Activated CD8-positive, alpha-beta memory T cell treated with anti-CD3 and anti-CD28 coated beads for 1 hour (primary cell): ENCODE results near the gene OR52M1.

Experiments used
- DNase-seq, 2 donors: peaks; one replicate each; pipeline ENCODE4 v3.0.0-alpha.2; 2020; ENCODE audit warnings: low read depth in 1 of 2; ENCODE audit errors: extremely low read depth in 1 of 2

Gene OR52M1

DNA sequence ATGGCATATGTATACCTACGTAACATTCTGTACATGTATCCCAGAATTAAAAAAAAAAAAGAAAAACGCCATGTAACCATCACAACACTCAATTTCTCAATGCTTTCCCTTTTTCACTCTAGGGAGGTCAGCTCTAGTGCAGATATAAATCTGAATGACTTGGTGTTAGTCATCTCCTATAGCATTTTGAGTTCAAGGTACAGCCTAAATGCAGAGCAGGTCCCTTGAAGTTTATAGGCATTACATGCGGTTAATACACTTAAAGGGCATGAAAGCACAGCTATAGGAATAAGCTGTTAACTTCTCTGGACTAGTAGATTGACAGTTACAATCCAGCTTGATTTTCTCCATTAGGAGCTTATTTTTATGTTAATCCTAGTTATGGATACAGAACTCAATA lies 20.4 kb downstream of the OR52M1 start:
- no peak for DNase-seq

DNA sequence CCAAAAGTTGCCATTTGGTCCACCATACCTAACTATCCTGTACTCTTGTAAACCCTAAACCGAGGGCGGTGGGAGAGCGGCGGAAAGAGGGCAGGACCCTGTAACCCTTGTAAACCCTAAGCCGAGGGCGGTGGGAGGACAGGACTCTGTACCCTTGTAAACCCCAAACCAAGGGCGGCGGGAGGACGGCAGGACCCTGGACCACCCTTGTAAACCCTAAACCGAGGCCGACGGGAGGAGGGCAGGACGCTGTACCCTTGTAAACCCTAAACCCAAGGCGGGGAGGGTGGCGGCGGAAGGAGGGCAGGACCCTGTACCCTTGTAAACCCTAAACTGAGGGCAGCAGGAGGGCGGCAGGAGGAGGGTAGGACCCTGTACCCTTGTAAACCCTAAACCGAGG lies 24.1 kb downstream of the OR52M1 start:
- no peak for DNase-seq

DNA sequence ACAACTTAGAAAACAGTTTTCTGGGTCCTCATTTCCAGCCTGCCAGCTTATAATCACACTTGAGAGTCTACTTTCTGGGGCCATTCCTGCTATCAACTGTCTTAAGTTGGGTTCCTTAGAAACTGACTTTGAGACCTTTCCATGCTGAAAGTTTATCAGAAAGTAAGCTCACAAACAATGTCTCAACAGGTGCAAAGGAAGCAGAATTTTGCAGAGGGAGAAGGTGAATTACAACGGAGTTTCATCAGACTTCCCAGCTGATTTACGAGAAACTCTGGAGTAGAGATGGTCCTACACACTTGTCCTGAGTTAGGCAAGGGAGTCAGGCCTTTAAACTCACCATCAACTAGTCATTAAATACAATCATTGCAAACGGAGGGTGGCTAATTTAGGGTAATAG lies 31.9 kb downstream of the OR52M1 start:
- DNase-seq = no peak

DNA sequence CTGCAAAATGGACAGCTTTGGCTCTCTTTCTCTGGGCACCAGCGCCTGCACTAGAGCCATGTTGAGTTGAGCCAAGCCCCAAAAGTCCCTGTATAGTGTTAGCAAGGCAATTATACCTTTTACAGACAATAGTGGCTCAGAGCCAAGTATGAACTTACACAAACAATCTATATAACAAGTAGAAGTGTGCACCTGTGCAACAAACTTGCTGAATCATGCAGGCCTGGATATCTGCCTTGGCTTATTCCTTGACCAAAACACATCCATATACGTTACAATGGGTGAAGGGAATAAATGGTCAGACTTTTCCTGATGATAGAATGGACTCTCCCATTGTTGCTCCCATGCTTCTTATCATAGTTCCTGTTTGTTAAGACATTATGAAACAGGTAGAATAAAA lies 32.8 kb downstream of the OR52M1 start:
- DNase-seq = no peak

DNA sequence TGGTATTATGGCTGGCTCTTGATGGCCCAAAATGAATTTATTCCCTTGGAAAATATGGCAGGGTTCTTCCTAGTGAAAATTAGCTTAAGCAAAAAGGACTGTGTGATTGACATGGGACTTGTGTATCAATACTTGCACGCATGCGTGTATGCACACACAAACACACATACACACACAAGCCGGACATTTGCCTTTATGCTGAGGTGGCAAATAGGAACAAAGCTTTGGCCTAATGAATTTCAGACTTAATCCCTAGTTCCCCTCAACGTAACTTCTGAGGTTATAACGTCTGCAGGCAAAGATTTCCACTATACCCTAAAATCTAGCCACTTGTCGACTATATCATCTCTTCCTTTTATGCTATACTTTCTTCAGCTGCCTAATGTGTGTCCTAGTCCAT lies 33.6 kb downstream of the OR52M1 start:
- no peak for DNase-seq

DNA sequence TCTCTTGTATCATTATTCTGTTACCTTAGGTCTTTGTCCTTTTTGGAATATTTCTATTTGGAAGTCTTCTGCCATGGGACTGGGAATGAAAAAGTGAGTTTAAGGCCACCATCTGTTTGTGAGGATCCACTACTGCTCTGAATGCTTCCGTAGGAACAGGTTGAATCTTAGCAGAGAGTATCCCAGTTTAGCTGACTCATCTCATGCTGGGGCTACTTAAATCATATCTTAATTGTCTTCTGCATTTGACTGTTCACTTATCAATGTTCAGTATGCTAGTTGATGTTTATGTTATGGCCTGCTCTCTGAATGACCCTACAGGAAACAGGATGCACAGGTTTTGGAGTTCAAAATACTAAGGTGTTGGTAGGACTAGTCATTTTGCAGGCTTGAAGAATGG lies 35.1 kb downstream of the OR52M1 start:
- no peak for DNase-seq

DNA sequence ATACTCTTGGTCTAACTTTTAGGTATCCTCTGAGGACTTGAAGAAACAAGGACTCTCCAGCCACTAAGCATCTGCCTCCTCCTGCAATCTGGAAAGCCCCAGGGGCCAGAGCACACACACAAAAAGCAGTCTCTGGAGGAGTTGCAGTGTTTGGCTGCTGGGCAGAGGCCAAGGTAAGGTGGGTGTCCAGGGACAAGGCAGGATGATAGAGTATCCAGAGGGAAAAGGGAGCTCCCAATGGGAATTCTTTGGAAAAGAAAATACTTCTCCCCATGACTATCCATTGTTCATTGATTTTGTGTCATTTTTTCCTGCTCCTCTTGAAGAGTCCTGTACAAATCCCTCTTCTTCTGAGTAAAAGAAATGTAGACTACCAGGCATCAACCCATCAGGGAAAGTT lies 36.5 kb downstream of the OR52M1 start, which contains the start of gene OR52I2:
OR52I2 (plus strand) TSS at position 301 of the 400 bp plus-strand sequence.
- DNase-seq = no peak

DNA sequence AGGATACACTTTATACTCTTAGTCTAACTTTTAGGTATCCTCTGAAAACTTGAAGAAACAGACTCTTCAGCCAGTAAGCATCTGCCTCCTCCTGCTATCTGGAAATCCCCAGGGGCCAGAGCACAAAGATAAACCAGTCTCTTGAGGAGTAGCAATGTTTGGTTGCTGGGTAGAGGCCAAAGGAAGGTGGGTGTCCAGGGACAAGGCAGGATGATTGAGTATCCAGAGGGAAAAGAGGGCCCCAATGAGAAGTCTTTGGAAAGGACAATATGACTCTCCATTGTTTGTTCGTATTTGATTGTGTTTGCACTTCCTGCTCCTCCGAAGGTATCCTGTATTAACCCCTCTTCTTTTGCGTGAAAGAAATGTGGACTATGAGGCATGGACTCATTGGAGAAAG lies 44.0 kb downstream of the OR52M1 start:
- DNase-seq = no peak

DNA sequence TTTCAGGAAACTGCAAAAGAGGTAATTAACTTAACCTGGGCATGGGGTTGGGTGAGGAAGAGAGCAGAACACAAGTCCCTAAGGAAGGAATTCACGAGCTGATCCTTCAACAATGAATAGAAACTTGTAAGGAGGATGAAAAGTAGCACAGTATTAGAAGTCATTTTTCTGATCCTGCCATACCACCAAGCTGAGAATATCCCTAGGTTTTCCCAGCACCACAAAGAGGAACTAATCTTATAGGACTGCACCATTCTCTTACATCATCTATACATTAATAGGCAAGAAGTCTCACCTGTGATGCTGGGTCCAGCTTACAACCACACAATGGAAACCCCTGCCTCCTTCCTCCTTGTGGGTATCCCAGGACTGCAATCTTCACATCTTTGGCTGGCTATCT lies 48.7 kb downstream of the OR52M1 start, which contains the start of gene OR52I1:
OR52I1 (plus strand) TSS at position 301 of the 400 bp plus-strand sequence; CDS start at position 301, 0 bp downstream.
- DNase-seq = no peak
